K562 (cell line): ENCODE results near the gene ETV3L. TPM values are rescaled to one million over a fixed set of nuclear protein-coding genes. Genes with fewer than 3 reads are reported as not detected.

Experiments used
- ATF2 ChIP-seq: sonication (generic); formaldehyde crosslinking; IDR thresholded peaks from 2 replicates; pipeline ENCODE4 v1.8.1; 2022; ENCODE audit warnings: missing genetic modification reagents
- ATF7 ChIP-seq: fragments of 450-650 bp; IDR thresholded peaks from 2 replicates; pipeline ENCODE4 v1.7.1; 2014; ENCODE audit warnings: mild to moderate bottlenecking, moderate library complexity
- CCNT2 ChIP-seq: IDR thresholded peaks from 2 replicates; pipeline ENCODE4 v1.6.1; 2011; ENCODE audit warnings: borderline replicate concordance, low read depth, mild to moderate bottlenecking, moderate library complexity, mixed read lengths, low read length; ENCODE audit not compliant: insufficient read length; ENCODE audit errors: extremely low read depth
- CEBPG ChIP-seq, 3 experiments: fragments of 200-800 bp in 1 of 3; sonication (Bioruptor generic) in 1 of 3; sonication (generic) in 1 of 3; formaldehyde crosslinking in 1 of 3; IDR thresholded peaks in 2 of 3; conservative IDR thresholded peaks in 1 of 3; 2 replicates each; pipeline versions ENCODE4 v1.6.1 to v1.8.0; 2016 to 2022; ENCODE audit warnings: missing compliant biosample characterization in 2 of 3, missing genetic modification characterization in 2 of 3, mild to moderate bottlenecking in 1 of 3, missing genetic modification reagents in 1 of 3
- E2F4 ChIP-seq: sonication (generic); formaldehyde crosslinking; IDR thresholded peaks from 2 replicates; pipeline ENCODE4 v1.8.0; 2022; ENCODE audit warnings: mild to moderate bottlenecking, low read depth, missing genetic modification reagents
- EP300 ChIP-seq: IDR thresholded peaks from 2 replicates; pipeline ENCODE4 v1.6.1; 2012; ENCODE audit warnings: low read length, improper control_type of control experiment
- ETV5 ChIP-seq: sonication (generic); formaldehyde crosslinking; IDR thresholded peaks from 2 replicates; pipeline ENCODE4 v1.4.0; 2020; ENCODE audit warnings: low read depth, mild to moderate bottlenecking, missing genetic modification reagents
- FIP1L1 ChIP-seq: fragments of 200-400 bp; formaldehyde crosslinking; IDR thresholded peaks from 2 replicates; pipeline ENCODE4 v1.6.1; 2018; ENCODE audit warnings: mild to moderate bottlenecking, low read depth, low read length; ENCODE audit not compliant: poor library complexity, severe bottlenecking
- FOXA3 ChIP-seq, 2 experiments: fragments of 450-650 bp in 1 of 2; sonication (generic) in 1 of 2; formaldehyde crosslinking; IDR thresholded peaks in 1 of 2; conservative IDR thresholded peaks in 1 of 2; 2 replicates each; pipeline versions ENCODE4 v1.4.0 to v1.8.0; 2020 to 2022; ENCODE audit warnings: mild to moderate bottlenecking in 2 of 2, missing genetic modification reagents in 1 of 2
- GTF2E2 ChIP-seq: fragments of 200-800 bp; sonication (Bioruptor generic); IDR thresholded peaks from 2 replicates; pipeline ENCODE4 v1.6.1; 2016; ENCODE audit warnings: missing genetic modification characterization, missing compliant biosample characterization
- MCM2 ChIP-seq: fragments of 450-650 bp; IDR thresholded peaks from 2 replicates; pipeline ENCODE4 v1.6.1; 2017; ENCODE audit warnings: low read depth, mild to moderate bottlenecking
- NFRKB ChIP-seq: fragments of 450-650 bp; IDR thresholded peaks from 2 replicates; pipeline ENCODE4 v1.6.1; 2016; ENCODE audit warnings: low read depth
- POLR2AphosphoS2 ChIP-seq: IDR thresholded peaks from 2 replicates; pipeline ENCODE4 v1.6.1; 2012; ENCODE audit warnings: low read length, improper control_type of control experiment
- POLR2B ChIP-seq: fragments of 450-650 bp; IDR thresholded peaks from 2 replicates; pipeline ENCODE4 v1.6.1; 2018; ENCODE audit warnings: low read depth; ENCODE audit not compliant: partially characterized antibody
- PTBP1 ChIP-seq: fragments of 200-400 bp; formaldehyde crosslinking; IDR thresholded peaks from 2 replicates; pipeline ENCODE4 v1.6.1; 2017; ENCODE audit warnings: low read depth, low read length
- RBM15 ChIP-seq: fragments of 200-400 bp; formaldehyde crosslinking; IDR thresholded peaks from 2 replicates; pipeline ENCODE4 v1.6.1; 2018; ENCODE audit warnings: mild to moderate bottlenecking, low read length, moderate library complexity; ENCODE audit not compliant: insufficient read depth
- RFX5 ChIP-seq: IDR thresholded peaks from 2 replicates; pipeline ENCODE4 v1.6.1; 2011; ENCODE audit warnings: low read depth, mild to moderate bottlenecking, improper control_type of control experiment, low read length
- SMAD2 ChIP-seq: fragments of 150-350 bp; IDR thresholded peaks from 2 replicates; pipeline ENCODE4 v1.6.1; 2014; ENCODE audit warnings: low read depth, mild to moderate bottlenecking, low read length
- SNIP1 ChIP-seq: fragments of 450-650 bp; IDR thresholded peaks from 2 replicates; pipeline ENCODE4 v1.7.1; 2017; ENCODE audit warnings: low read depth, mild to moderate bottlenecking
- SRSF9 ChIP-seq: fragments of 200-400 bp; formaldehyde crosslinking; IDR thresholded peaks from 2 replicates; pipeline ENCODE4 v1.6.1; 2017; ENCODE audit warnings: low read depth, low read length, borderline replicate concordance
- TAL1 ChIP-seq: fragments of 450-650 bp; IDR thresholded peaks from 2 replicates; pipeline ENCODE4 v1.6.1; 2016; ENCODE audit warnings: mild to moderate bottlenecking
- TGIF2 ChIP-seq: sonication (generic); formaldehyde crosslinking; IDR thresholded peaks from 2 replicates; pipeline ENCODE4 v1.8.1; 2022; ENCODE audit warnings: mild to moderate bottlenecking, missing genetic modification reagents, moderate library complexity
- TRIM28 ChIP-seq: fragments of 450-650 bp; IDR thresholded peaks from 2 replicates; pipeline ENCODE4 v1.6.1; 2017
- ZC3H11A ChIP-seq: IDR thresholded peaks from 2 replicates; pipeline ENCODE4 v1.6.1; 2012; ENCODE audit warnings: low read depth, low read length, improper control_type of control experiment
- ZNF140 ChIP-seq: fragments of 250-450 bp; sonication (Bioruptor Pico); IDR thresholded peaks from 2 replicates; pipeline ENCODE4 v1.8.0; 2021; ENCODE audit warnings: moderate library complexity, mild to moderate bottlenecking, inconsistent platforms
- ZNF778 ChIP-seq: fragments of 450-650 bp; formaldehyde crosslinking; IDR thresholded peaks from 2 replicates; pipeline ENCODE4 v1.4.0; 2020; ENCODE audit warnings: mild to moderate bottlenecking, moderate library complexity
- polyA plus RNA-seq, 8 experiments: library from polyadenylated mRNA; depleted of rRNA in 4 of 8; stranded (reverse) in 5 of 8; unstranded in 3 of 8; fragments of >200 nt; fragmentation: Nextera tagmentation in 2 of 8; fragmentation: Illumina TruSeq in 1 of 8; extraction: Ambion mirVana in 2 of 8; extraction: Trizol in 1 of 8; gene quantifications; 2 replicates each; pipeline versions ENCODE4 v1.2.1 to v1.2.3, GENCODE V29; 2011 to 2014; ENCODE audit warnings: inconsistent platforms in 1 of 8, missing spikeins in 1 of 8
- total RNA-seq, 7 experiments: library from RNA; depleted of rRNA in 6 of 7; stranded (reverse); fragments of >200 nt in 6 of 7; fragmentation: Illumina TruSeq in 2 of 7; extraction: Trizol in 2 of 7; gene quantifications; 2 replicates each; pipeline versions ENCODE4 v1.2.1 to v1.2.3, GENCODE V29; 2011 to 2021; ENCODE audit warnings: low replicate concordance in 1 of 7

The ETV3L gene
- total and polyA plus RNA-seq, 9 of the 15 experiments (the other 6 are each of a cell fraction or from before 2014, with no cell fraction given), result not detected

GRCh38 chr1:157045250-157046218 is 54.1 kb downstream of the ETV3L start, which contains the start of gene ARHGEF11 (continued):
- TF ChIP-seq POLR2AphosphoS2 (no peak), GTF2E2 (0 out of 2 replicates have a peak, but pooled peaks have one; percentile 25), POLR2B (no peak), NFRKB (no peak), SNIP1 (no peak), SMAD2 (no peak), ATF7 (peak; percentile 55; the same call in 1 of the 2 replicates), E2F4 (CRISPR knock-in tag) (no peak), SRSF9 (no peak), RBM15 (no peak), ZNF778 (CRISPR knock-in tag) (no peak), PTBP1 (no peak), EP300 (0 out of 2 replicates have a peak, but pooled peaks have one; percentile 8), FIP1L1 (peak; percentile 40), ZNF140 (CRISPR knock-in tag) (no peak), CEBPG (CRISPR knock-in tag; IDR thresholded peaks at IDR 0.05) (no peak), CEBPG (tag; conservative IDR thresholded peaks at IDR 0.05 in 1 of 2, IDR thresholded peaks at IDR 0.05 in 1 of 2) (no peak), TAL1 (no peak), ETV5 (no peak), CCNT2 (peak; percentile 82), ATF2 (CRISPR knock-in tag) (no peak), TGIF2 (no peak), ZC3H11A (no peak), TRIM28 (no peak), FOXA3 (CRISPR knock-in tag; conservative IDR thresholded peaks at IDR 0.05 in 1 of 2, IDR thresholded peaks at IDR 0.05 in 1 of 2) (no peak), MCM2 (no peak), RFX5 (no peak)
